Nephron (organoid): ENCODE data around the gene CCT3.
A peak's percentile ranks its signal among the peaks of the same experiment; 100 is the strongest.
"Not testable (repeated sequence)": the region's sequence is repeated elsewhere in the genome, so short reads cannot be mapped to it uniquely, and the experiment has no call there.

ENCODE experiments used
- H3K27ac Mint-ChIP-seq, 3 experiments: 2 replicates each; pipeline ENCODE4 v1.8.0; 2020; ENCODE audit warnings: mixed read lengths in 3 of 3, mild to moderate bottlenecking in 2 of 3, moderate library complexity in 1 of 3
- H3K27me3 Mint-ChIP-seq: 2 replicates; pipeline ENCODE4 v1.8.0; 2021; ENCODE audit warnings: low read depth, mild to moderate bottlenecking, moderate library complexity, mixed read lengths
- H3K36me3 Mint-ChIP-seq: 2 replicates; pipeline ENCODE4 v1.8.0; 2020; ENCODE audit warnings: low read depth, mixed read lengths
- H3K4me1 Mint-ChIP-seq: 2 replicates; pipeline ENCODE4 v1.8.0; 2020; ENCODE audit warnings: mixed read lengths
- H3K4me3 Mint-ChIP-seq, 3 experiments: 2 replicates each; pipeline ENCODE4 v1.8.0; 2020; ENCODE audit warnings: mild to moderate bottlenecking in 3 of 3, mixed read lengths in 3 of 3, moderate library complexity in 2 of 3
- H3K9me3 Mint-ChIP-seq: 2 replicates; pipeline ENCODE4 v1.8.0; 2020; ENCODE audit warnings: mixed read lengths
- CTCF ChIP-seq, 3 experiments: fragments of 200-600 bp; sonication (generic); IDR thresholded peaks; one replicate each; pipeline ENCODE4 v1.5.0; 2021; ENCODE audit warnings: antibody characterized with exemption in 3 of 3; ENCODE audit not compliant: unreplicated experiment in 3 of 3

Gene CCT3

DNA sequence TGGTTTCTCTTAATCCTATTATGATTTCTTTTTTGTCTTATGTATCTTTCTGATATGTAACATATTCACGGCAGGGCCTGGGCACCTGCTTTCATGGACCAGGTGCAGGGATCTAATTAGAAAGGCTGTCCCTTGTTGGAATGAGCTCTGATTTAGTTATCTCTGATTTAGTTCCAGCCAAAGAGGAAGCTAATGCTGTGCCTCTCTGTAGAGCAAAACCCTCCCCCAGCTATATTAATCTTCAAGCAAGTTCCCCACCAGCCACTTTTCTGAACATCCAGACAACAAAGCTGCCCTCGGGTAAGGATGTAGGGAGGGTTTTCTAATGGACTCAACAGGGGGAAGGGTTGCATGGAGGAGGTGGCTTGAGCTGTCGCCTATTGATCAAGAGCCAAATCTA lies 6.3 kb upstream of the CCT3 start:
- Mint-ChIP-seq H3K36me3 (no peaks in the 10 kb centered on the region), H3K27ac (no peak overlapping the region), H3K4me3 (no peak overlapping the region), H3K27me3 (peaks cover 22% of the 10 kb centered on the region), H3K4me1 (peaks cover 18% of the 10 kb centered on the region), H3K9me3 (no peaks in the 10 kb centered on the region)
- no peak for TF ChIP-seq CTCF (IDR thresholded peaks at IDR 0.05; ENCODE audit: unreplicated experiment in 3 of 3)

DNA sequence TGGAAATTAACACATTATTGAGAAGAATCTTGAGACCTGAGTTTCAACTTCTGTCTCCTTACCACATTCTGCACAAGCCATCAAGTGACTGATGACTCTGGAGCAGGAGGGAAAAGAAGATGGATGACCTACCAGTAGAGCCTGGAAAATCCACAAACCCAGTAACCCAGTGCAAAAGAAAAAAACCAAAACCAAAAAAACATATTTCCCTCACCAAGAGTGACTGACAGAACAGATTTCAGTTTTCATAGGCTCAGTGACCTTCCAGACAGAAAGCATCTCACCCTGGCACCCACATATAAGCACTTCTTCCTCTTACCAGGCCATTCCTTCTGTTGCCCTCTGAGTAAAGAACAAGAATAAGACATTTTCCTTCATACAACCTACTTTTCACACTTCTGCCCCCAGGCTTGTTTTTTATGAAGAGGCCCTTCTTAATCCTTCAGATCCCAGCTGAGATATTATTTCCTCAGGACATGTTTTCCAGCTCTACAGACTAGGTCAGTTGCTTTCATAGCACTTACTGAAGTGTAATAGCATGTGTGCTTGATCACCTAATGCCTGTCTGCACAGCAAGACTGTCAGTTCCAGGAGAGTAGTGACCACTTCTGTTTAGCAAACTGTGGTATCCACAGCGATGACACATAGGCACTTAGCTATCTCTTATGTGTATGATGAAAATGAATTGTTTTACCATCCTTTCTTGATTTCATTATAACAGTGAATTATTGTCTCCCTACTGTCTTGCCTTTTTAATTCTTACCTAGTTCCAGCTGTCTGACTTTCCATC lies 4.3 kb upstream of the CCT3 start:
- no peak for TF ChIP-seq CTCF (IDR thresholded peaks at IDR 0.05; ENCODE audit: unreplicated experiment in 3 of 3)
- Mint-ChIP-seq H3K4me3 (no peak overlapping the region), H3K27ac (no peak overlapping the region), H3K27me3 (peaks cover 8% of the 10 kb centered on the region), H3K9me3 (no peaks in the 10 kb centered on the region), H3K36me3 (peaks cover 2% of the 10 kb centered on the region), H3K4me1 (peaks cover 20% of the 10 kb centered on the region)

GRCh38 chr1:156337888-156338179 lies 258 bp downstream of the CCT3 start:
- no peaks in the 10 kb centered on the region for H3K27me3 Mint-ChIP-seq
- H3K9me3 Mint-ChIP-seq = no peaks in the 10 kb centered on the region
- H3K4me1 Mint-ChIP-seq = peaks cover 23% of the 10 kb centered on the region
- TF ChIP-seq CTCF (IDR thresholded peaks at IDR 0.05; ENCODE audit: unreplicated experiment in 3 of 3) = no peak
- H3K4me3 Mint-ChIP-seq = peak overlapping the region; percentile 98 to 99 (median 98)
- H3K27ac Mint-ChIP-seq = peak overlapping the region; percentile 84 to 97 (median 93)
- peaks cover 27% of the 10 kb centered on the region for H3K36me3 Mint-ChIP-seq

GRCh38 chr1:156337052-156337887 lies 822 bp downstream of the CCT3 start:
- Mint-ChIP-seq H3K4me1 (peaks cover 23% of the 10 kb centered on the region), H3K27ac (peak overlapping the region; percentile 84 to 97 (median 93)), H3K36me3 (peaks cover 33% of the 10 kb centered on the region), H3K27me3 (no peaks in the 10 kb centered on the region), H3K4me3 (peak overlapping the region; percentile 98 to 99 (median 98)), H3K9me3 (no peaks in the 10 kb centered on the region)
- no peak for TF ChIP-seq CTCF (IDR thresholded peaks at IDR 0.05; ENCODE audit: unreplicated experiment in 3 of 3)

- Mint-ChIP-seq H3K27ac (peak overlapping the region in 2 of 3 experiments; percentile 79 to 93), H3K4me3 (peak overlapping the region; percentile 98 to 99 (median 98)), H3K27me3 (no peaks in the 10 kb centered on the region), H3K36me3 (peaks cover 43% of the 10 kb centered on the region), H3K4me1 (peaks cover 23% of the 10 kb centered on the region), H3K9me3 (no peaks in the 10 kb centered on the region)
- TF ChIP-seq CTCF (IDR thresholded peaks at IDR 0.05; ENCODE audit: unreplicated experiment in 3 of 3) = no peak
Observed at GRCh38 chr1:156336242-156336641, 1.9 kb downstream of the CCT3 start.

GRCh38 chr1:156323179-156323578 lies 14.9 kb downstream of the CCT3 start:
- H3K9me3 Mint-ChIP-seq, H3K4me1 Mint-ChIP-seq, H3K4me3 Mint-ChIP-seq, H3K27me3 Mint-ChIP-seq, H3K27ac Mint-ChIP-seq: not testable (repeated sequence)
- H3K36me3 Mint-ChIP-seq = peaks cover 53% of the 10 kb centered on the region
